Raji (cell line): ENCODE measurements around the gene NTPCR.

Experiments used
- POLR2A ChIP-seq: IDR thresholded peaks from 2 replicates; pipeline ENCODE4 v1.6.1; 2011; ENCODE audit warnings: low read depth, low read length, control low read depth; ENCODE audit not compliant: insufficient read depth

NTPCR gene

DNA sequence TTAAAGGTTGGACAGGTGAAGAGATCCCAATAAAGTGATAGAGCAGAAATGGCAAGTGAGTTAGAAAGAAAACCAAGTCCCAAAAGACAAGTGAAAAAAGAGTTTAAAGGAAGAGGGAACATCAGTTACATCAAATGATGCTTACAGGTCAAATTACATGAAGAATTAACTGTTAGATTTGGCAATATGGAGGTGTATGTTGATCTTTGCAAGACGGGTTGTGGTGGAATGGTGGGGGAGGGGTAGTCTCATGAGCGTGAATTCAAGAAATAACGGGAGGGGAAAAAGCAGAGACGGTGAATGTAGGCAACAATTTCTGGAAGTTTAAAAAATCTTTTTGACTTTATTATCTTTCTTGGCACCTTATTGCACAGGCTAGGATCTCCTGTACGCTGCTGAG is 76.6 kb downstream of the NTPCR start:
- no peak for TF ChIP-seq POLR2A

GRCh38 chr1:233031521-233031920 is 81.1 kb downstream of the NTPCR start:
- no peak for TF ChIP-seq POLR2A

DNA sequence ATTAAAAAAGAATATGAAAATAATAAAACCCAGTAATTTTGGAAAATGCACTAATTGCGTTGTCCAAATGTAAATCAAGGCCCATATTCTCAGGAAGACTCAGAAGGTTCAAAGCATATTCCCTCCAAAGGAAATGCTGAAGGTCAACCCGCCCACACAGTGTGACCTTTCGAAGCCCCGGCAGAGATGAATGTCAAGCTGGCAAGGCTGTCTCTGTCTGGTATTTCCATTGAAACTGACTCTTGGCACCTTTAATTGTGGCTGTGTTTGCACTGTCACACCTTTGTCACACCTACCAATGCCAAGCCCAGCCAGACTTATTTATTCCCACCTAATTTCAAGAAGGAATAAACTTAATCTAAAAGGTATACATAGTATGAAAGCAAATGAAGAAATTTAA is 82.5 kb downstream of the NTPCR start:
- no peak for TF ChIP-seq POLR2A

DNA sequence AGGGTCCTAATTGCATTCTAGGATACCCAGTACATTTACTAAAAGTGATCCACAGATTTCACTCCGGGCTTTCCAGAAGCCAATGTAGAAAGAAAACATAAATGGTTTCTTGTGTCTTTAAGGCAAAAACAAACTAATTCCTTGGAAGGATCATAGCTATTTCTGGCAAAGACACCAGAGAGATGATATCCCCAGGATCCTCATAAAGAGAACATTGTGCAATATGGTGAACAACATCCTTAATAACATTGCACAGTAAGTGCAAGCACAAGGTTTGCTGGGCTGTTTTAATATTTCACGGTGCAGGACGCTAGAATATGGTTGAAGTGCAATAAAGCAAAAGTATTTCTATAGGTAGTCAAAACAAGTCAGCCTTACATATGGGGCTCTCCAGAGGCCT is 83.0 kb downstream of the NTPCR start:
- no peak for TF ChIP-seq POLR2A
